PFSK-1 (cell line): ENCODE measurements around the gene MYBBP1A.
A peak's percentile ranks its signal among the peaks of the same experiment; 100 is the strongest.

Experiments used
- FOXP2 ChIP-seq: optimal IDR thresholded peaks from 2 replicates; pipeline ENCODE3; 2011; ENCODE audit warnings: borderline replicate concordance, control low read depth, inconsistent platforms; ENCODE audit not compliant: insufficient read depth; ENCODE audit errors: extremely low read length, extremely low read depth
- POLR2AphosphoS5 ChIP-seq: IDR thresholded peaks from 2 replicates; pipeline ENCODE4 v1.6.1; 2012; ENCODE audit warnings: low read depth, mild to moderate bottlenecking, control low read depth, low read length, moderate library complexity
- SIN3A ChIP-seq: IDR thresholded peaks from 2 replicates; pipeline ENCODE4 v1.6.1; 2012; ENCODE audit warnings: mild to moderate bottlenecking, low read length, moderate library complexity, borderline replicate concordance; ENCODE audit not compliant: insufficient read depth
- TAF1 ChIP-seq: IDR thresholded peaks from 2 replicates; pipeline ENCODE4 v1.6.1; 2012; ENCODE audit warnings: low read length, control low read depth, borderline replicate concordance; ENCODE audit not compliant: insufficient read depth
- TF ChIP-seq, protein P1 (sequence below), 2 experiments: IDR thresholded peaks; 2 replicates each; pipeline versions ENCODE4 v1.6.1 to v1.8.0; 2011 to 2012; ENCODE audit warnings: low read depth in 2 of 2, low read length in 2 of 2, control low read depth in 1 of 2, inconsistent platforms in 1 of 2, mild to moderate bottlenecking in 1 of 2, moderate library complexity in 1 of 2; ENCODE audit not compliant: insufficient read depth in 1 of 2

Gene MYBBP1A

DNA sequence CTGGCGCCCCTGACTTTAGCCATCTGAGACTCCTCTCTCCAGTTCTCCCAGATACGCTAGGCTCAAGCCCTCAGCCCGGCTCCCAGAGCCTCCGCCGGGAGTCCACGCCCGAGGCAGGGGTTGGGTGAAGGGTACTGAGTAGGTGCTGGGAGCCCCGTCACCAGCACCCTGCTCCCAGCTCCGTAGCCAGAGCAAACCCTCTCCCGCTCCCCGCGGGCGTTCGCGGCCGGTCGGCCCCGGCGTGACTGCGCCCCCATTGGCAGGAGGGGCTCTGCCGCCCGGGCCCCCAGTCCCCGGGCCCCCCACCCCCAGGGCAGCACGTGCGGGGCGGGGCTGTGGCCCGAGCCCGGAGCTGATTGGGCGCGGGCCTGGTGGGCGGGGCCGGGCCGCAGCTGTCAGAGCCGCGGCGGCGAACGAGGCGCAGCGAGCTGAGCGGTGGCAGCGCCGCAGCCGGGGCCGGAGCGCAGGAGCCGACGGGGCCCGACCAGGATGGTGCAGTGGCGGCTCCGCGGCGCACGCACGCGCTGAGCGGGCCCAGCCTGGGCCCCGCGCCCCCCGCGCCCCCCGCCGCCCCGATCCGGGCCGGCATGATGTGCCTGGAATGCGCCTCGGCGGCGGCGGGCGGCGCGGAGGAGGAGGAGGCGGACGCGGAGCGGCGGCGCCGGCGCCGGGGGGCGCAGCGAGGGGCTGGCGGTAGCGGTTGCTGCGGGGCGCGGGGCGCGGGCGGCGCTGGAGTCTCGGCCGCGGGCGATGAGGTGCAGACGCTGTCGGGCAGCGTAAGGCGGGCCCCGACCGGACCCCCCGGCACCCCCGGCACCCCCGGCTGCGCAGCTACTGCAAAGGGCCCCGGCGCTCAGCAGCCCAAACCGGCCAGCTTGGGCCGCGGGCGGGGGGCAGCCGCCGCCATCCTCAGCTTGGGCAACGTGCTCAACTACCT is 56.5 kb downstream of the MYBBP1A start, which contains the start of gene SPNS2:
Gene SPNS2, plus strand, starts transcription at position 421 of the 937 bp plus-strand sequence. Its CDS starts 167 bp downstream, at position 588.
- TF ChIP-seq POLR2AphosphoS5 (no peak), SIN3A (no peak), TAF1 (no peak), FOXP2 (no peak)
- TF ChIP-seq, protein P1, sequence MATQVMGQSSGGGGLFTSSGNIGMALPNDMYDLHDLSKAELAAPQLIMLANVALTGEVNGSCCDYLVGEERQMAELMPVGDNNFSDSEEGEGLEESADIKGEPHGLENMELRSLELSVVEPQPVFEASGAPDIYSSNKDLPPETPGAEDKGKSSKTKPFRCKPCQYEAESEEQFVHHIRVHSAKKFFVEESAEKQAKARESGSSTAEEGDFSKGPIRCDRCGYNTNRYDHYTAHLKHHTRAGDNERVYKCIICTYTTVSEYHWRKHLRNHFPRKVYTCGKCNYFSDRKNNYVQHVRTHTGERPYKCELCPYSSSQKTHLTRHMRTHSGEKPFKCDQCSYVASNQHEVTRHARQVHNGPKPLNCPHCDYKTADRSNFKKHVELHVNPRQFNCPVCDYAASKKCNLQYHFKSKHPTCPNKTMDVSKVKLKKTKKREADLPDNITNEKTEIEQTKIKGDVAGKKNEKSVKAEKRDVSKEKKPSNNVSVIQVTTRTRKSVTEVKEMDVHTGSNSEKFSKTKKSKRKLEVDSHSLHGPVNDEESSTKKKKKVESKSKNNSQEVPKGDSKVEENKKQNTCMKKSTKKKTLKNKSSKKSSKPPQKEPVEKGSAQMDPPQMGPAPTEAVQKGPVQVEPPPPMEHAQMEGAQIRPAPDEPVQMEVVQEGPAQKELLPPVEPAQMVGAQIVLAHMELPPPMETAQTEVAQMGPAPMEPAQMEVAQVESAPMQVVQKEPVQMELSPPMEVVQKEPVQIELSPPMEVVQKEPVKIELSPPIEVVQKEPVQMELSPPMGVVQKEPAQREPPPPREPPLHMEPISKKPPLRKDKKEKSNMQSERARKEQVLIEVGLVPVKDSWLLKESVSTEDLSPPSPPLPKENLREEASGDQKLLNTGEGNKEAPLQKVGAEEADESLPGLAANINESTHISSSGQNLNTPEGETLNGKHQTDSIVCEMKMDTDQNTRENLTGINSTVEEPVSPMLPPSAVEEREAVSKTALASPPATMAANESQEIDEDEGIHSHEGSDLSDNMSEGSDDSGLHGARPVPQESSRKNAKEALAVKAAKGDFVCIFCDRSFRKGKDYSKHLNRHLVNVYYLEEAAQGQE (IDR thresholded peaks at IDR 0.05; ENCODE audit: insufficient read depth in 1 of 2, low read depth in 2 of 2, low read length in 2 of 2), result no peak

DNA sequence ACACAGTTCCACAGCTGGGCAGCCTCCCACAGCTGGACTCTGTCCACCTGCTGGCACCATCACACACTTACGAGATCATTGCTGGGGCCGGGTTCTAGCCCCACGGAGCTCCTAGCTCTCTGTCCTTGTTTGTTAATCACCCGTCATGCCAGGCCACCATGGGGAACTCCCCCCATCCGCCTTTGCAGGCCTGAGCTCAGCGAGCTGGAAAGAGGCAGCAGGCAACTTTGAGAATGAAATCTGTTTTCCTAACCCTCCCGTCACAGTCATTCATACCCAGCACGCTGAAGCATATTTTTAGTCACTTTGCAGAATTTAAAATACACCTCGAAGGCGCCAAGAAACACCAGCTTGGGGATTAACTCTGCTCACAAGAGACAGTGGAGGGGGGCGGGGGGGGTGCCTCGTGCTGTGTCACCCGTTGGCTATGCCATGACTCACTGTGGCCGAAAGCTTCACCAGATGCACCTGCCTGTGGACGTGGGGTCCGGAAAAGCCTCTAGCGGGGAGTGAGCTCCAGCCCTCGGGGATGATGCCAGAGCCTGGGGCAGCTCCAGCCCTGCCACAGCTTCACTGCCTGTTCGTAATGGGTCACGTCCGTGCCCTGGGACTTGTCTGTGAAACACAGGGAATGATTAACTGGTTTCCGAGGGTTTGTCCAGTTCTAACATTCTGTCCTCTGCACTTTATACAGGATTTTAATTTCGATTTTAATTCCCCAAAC is 57.9 kb downstream of the MYBBP1A start:
- TF ChIP-seq SIN3A (no peak), POLR2AphosphoS5 (no peak), TAF1 (no peak), FOXP2 (no peak)
- TF ChIP-seq, protein P1 (IDR thresholded peaks at IDR 0.05; ENCODE audit: insufficient read depth in 1 of 2, low read depth in 2 of 2, low read length in 2 of 2), result no peak

DNA sequence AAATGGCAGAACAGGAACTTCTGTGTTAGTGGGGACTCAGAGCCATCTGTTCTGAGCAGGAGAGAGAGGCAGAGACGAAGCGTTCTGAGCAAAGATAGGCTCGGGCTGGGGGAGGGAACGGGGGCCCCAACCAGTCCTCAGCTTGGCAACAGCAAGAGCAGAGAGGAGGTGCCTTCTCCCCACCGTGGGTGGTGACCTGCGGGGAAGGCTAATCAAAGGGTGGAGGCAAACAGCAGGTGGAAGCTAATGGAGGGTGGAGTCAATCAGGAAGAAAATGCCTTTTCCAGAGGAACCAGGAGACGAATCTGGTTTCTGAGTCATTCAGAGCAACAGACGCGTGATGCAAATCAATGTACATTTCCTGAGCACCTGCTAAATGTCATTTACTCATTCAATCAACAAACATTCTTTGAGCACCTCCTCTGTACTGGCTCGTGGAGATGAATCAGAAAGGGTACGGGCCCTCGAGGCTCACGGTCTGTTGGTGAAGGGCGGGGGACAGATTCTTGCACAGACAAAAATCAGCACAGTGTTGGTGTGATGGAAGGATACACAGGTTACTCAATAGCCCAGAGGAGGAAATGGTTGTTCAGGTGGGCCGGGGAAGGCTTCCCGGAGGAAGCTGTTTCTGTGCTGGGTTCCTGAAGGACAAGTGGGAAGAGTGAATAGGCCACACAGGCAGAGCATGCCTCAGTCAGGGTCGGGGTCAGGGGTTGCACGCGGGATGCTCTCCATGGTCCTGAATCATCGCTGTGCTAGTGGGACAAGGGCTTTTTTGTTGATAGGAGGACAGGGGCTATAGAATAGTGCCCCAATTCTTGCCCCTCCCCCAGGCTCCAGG is 62.2 kb downstream of the MYBBP1A start:
- TF ChIP-seq, protein P1 (IDR thresholded peaks at IDR 0.05; ENCODE audit: insufficient read depth in 1 of 2, low read depth in 2 of 2, low read length in 2 of 2), result peak; percentile 98 to 99
- TF ChIP-seq TAF1, result no peak
- TF ChIP-seq SIN3A, result peak; percentile 23; the same call in 1 of the 2 replicates
- TF ChIP-seq POLR2AphosphoS5, result no peak
- TF ChIP-seq FOXP2, result no peak

DNA sequence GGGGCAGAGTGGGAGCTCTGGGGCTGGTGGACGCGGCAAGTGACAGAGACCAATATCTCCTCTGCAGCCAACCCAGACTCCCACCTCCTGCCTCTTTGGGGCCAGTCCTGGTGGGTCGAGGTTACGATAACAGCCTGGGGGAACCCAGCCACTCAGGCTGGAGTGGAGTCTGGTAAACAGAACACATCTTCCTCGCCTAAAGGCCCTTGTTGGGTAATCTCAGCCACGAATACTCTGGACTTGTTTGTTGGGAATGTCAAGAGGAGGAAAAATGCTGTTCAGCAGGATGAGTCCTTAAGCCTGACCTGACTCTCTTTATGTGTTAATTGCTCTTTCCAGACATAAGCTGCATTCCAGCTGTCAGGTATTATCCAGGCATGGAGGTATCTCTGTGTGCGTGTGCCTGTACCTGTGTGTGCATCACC is 64.5 kb downstream of the MYBBP1A start:
- TF ChIP-seq POLR2AphosphoS5 (no peak), TAF1 (no peak), SIN3A (no peak), FOXP2 (no peak)
- TF ChIP-seq, protein P1 (IDR thresholded peaks at IDR 0.05; ENCODE audit: insufficient read depth in 1 of 2, low read depth in 2 of 2, low read length in 2 of 2), result no peak
